ENCODE results near the gene BPI.
A peak's percentile ranks its signal among the peaks of the same experiment; 100 is the strongest.
"Not testable (repeated sequence)": the region's sequence is repeated elsewhere in the genome, so short reads cannot be mapped to it uniquely, and the experiment has no call there.

DNA sequence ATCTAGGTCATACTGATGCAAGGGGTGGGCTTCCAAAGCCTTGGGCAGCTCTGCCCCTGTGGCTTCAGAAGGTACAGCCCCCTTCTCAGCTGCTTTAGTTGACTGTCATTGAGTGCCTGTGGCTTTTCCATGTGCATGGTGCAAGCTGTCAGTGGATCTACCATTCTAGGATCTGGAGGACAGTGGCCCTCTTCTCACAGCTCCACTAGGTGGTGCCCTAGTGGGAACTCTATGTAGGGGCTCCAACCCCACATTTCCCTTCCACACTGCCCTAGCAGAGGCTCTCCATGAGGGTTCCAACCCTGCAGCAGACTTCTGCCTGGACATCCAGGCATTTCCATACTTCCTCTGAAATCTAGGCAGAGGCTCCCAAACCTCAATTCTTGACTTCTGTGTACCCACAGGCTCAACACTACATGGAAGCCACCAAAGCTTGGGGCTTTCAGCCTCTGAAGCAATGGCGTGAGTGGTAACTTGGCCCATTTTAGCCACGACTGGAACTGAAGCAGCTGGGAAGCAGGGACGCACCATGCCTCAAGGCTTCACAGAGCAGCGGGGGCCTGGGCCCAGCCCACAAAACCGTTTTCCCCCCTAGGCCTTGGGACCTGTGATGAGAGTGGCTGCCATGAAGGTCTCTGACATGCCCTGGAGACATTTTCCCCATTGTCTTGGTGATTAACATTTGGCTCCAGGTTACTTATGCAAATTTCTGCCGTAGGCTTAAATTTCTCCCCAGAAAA lies 22.6 kb upstream of the BPI start:
- TF ChIP-seq, protein P1, sequence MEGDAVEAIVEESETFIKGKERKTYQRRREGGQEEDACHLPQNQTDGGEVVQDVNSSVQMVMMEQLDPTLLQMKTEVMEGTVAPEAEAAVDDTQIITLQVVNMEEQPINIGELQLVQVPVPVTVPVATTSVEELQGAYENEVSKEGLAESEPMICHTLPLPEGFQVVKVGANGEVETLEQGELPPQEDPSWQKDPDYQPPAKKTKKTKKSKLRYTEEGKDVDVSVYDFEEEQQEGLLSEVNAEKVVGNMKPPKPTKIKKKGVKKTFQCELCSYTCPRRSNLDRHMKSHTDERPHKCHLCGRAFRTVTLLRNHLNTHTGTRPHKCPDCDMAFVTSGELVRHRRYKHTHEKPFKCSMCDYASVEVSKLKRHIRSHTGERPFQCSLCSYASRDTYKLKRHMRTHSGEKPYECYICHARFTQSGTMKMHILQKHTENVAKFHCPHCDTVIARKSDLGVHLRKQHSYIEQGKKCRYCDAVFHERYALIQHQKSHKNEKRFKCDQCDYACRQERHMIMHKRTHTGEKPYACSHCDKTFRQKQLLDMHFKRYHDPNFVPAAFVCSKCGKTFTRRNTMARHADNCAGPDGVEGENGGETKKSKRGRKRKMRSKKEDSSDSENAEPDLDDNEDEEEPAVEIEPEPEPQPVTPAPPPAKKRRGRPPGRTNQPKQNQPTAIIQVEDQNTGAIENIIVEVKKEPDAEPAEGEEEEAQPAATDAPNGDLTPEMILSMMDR (conservative IDR thresholded peaks at IDR 0.05; ENCODE audit: low read length), result peak; percentile 30; the same call in 1 of the 2 replicates
- not testable (repeated sequence) for TF ChIP-seq EZH2phosphoT487 (IDR thresholded peaks at IDR 0.05; ENCODE audit: borderline replicate concordance, low read depth, low read length)

All from OCI-LY7 (cell line).